ENCODE measurements around the gene SLC22A3.

Gene SLC22A3

DNA sequence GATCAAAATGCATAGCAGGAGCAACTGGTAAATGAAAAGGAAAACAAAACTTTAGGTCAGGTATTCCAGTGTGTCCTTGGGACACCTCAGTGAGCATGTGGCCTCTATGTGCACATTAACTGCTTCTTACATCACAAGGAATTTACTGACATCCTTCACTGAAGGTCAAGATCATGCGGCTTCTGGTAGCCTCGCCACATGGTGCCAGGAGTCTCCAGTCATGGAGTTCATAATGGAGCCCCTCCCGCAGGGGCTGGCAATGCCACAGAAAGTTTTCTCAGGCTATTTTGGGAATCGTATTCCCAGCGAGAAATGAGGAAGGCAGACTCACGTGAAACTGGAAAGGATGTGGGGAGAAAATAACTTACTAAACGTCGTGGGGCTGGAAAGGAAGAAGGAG lies 19.7 kb upstream of the SLC22A3 start:
- no peak overlapping the region for H3K27ac Mint-ChIP-seq

GRCh38 chr6:160329188-160329587 lies 19.0 kb upstream of the SLC22A3 start:
- H3K9me3 Mint-ChIP-seq, result peaks cover 3% of the 10 kb centered on the region

More for the DNA sequence above, 19.7 kb upstream of the SLC22A3 start:
- Mint-ChIP-seq H3K4me1 (no peaks in the 10 kb centered on the region), H3K4me3 (no peak overlapping the region), H3K9me3 (peaks cover 5% of the 10 kb centered on the region), H3K36me3 (no peaks in the 10 kb centered on the region), H3K27me3 (peaks cover 54% of the 10 kb centered on the region)
- no peak for ATAC-seq

GRCh38 chr6:160330619-160331018 lies 17.6 kb upstream of the SLC22A3 start:
- H3K4me3 Mint-ChIP-seq, result no peak overlapping the region
- peaks cover 48% of the 10 kb centered on the region for H3K27me3 Mint-ChIP-seq
- H3K9me3 Mint-ChIP-seq, result no peaks in the 10 kb centered on the region
- H3K36me3 Mint-ChIP-seq, result no peaks in the 10 kb centered on the region
- no peak overlapping the region for H3K27ac Mint-ChIP-seq
- H3K4me1 Mint-ChIP-seq, result no peaks in the 10 kb centered on the region
- ATAC-seq, result no peak

More at GRCh38 chr6:160329188-160329587, 19.0 kb upstream of the SLC22A3 start:
- H3K36me3 Mint-ChIP-seq, result no peaks in the 10 kb centered on the region
- ATAC-seq, result no peak
- no peak overlapping the region for H3K4me3 Mint-ChIP-seq
- no peak overlapping the region for H3K27ac Mint-ChIP-seq
- peaks cover 55% of the 10 kb centered on the region for H3K27me3 Mint-ChIP-seq
- no peaks in the 10 kb centered on the region for H3K4me1 Mint-ChIP-seq

DNA sequence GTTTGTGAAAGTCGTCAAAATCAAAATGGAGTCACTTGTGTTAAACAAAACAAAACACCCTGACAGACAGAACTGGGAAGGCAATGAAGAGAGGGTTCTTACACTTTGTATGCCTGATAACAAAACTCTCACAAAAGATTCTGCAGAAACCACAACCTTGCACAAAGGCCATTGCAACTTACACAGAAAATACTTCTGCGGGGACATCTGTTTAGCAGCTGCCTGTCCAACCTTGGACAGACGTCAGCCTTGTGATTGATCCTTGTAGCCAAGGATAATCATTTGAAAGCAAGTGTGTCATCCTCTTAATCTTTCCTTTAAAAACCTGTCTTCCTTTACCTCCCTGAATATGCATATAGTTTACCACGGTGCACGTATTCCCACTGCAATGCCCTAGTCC lies 17.0 kb upstream of the SLC22A3 start:
- Mint-ChIP-seq H3K4me3 (no peak overlapping the region), H3K36me3 (no peaks in the 10 kb centered on the region), H3K4me1 (no peaks in the 10 kb centered on the region), H3K27ac (no peak overlapping the region), H3K9me3 (no peaks in the 10 kb centered on the region), H3K27me3 (peaks cover 45% of the 10 kb centered on the region)
- no peak for ATAC-seq

GRCh38 chr6:160331753-160332152 lies 16.4 kb upstream of the SLC22A3 start:
- Mint-ChIP-seq H3K4me3 (no peak overlapping the region), H3K4me1 (no peaks in the 10 kb centered on the region), H3K9me3 (no peaks in the 10 kb centered on the region), H3K27me3 (peaks cover 48% of the 10 kb centered on the region), H3K27ac (no peak overlapping the region), H3K36me3 (no peaks in the 10 kb centered on the region)
- ATAC-seq, result no peak

DNA sequence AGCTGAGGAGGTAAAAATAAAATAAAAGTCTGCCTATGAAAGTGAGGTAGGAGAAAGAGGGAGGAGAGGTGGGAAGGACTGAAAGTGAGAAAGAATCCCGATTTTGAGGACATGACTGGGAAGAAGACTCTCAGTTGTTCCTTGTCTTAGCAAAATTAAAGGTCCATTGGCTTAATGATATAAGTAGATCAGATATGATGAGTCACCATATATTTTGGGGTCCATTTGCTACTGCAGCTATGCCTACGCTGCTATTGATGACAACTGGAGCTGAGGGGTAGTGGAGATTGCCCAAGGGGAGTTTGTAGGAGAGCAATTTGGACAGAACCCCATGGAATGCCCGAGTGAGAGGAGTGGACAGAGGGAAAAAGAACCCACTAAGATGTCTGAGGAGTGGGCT lies 15.1 kb upstream of the SLC22A3 start:
- Mint-ChIP-seq H3K27me3 (peaks cover 59% of the 10 kb centered on the region), H3K4me3 (no peak overlapping the region), H3K36me3 (no peaks in the 10 kb centered on the region), H3K27ac (no peak overlapping the region), H3K4me1 (no peaks in the 10 kb centered on the region), H3K9me3 (peaks cover 3% of the 10 kb centered on the region)
- ATAC-seq, result no peak

GRCh38 chr6:160333841-160334240 lies 14.3 kb upstream of the SLC22A3 start:
- H3K27ac Mint-ChIP-seq, result no peak overlapping the region

GRCh38 chr6:160336200-160336599 lies 12.0 kb upstream of the SLC22A3 start:
- H3K4me3 Mint-ChIP-seq, result no peak overlapping the region
- no peaks in the 10 kb centered on the region for H3K4me1 Mint-ChIP-seq
- H3K36me3 Mint-ChIP-seq, result no peaks in the 10 kb centered on the region
- H3K27ac Mint-ChIP-seq, result no peak overlapping the region
- peaks cover 3% of the 10 kb centered on the region for H3K9me3 Mint-ChIP-seq
- peaks cover 36% of the 10 kb centered on the region for H3K27me3 Mint-ChIP-seq
- no peak for ATAC-seq

More at GRCh38 chr6:160333841-160334240, 14.3 kb upstream of the SLC22A3 start:
- no peak for ATAC-seq
- H3K27me3 Mint-ChIP-seq, result peaks cover 51% of the 10 kb centered on the region
- no peak overlapping the region for H3K4me3 Mint-ChIP-seq
- H3K36me3 Mint-ChIP-seq, result no peaks in the 10 kb centered on the region
- peaks cover 3% of the 10 kb centered on the region for H3K9me3 Mint-ChIP-seq
- H3K4me1 Mint-ChIP-seq, result no peaks in the 10 kb centered on the region

DNA sequence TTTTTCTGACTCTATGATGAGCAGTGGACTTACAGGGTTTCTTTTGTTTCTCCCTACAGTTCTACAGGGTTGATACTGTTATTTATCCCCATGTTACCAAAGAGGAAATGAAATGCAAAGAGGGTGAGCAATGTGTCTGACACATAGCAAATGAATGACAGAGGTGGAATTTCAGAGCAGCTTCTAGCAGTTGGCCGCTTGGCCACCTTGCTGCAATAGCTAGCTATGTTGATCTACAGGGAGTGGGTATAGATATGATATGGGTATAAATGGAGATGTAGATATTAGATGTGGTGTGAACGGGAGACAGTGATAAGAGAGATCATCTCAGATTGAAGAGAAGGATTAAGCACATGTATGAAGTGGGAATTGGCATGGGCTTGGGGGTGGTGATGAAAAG lies 10.9 kb upstream of the SLC22A3 start:
- Mint-ChIP-seq H3K9me3 (peaks cover 3% of the 10 kb centered on the region), H3K27me3 (peaks cover 26% of the 10 kb centered on the region), H3K27ac (no peak overlapping the region), H3K36me3 (no peaks in the 10 kb centered on the region), H3K4me1 (no peaks in the 10 kb centered on the region), H3K4me3 (no peak overlapping the region)
- no peak for ATAC-seq

DNA sequence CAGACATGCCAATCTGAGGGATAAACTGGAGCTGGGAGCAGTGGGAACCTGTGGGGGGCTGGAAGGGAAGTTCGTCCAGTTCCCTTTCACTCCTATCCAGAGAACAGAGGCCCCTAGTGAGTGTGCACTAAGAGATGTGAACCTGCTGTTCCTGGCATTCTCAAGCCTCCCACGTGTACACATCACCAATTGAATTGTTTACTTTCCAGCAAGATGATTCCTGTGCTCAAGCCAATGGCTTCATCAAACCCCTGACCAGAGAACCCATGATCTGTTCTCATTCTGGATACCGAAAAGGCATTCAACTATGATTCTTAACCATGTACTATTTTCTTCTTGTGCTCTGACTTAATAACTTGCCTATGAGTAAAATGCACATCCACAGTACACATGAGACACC lies 10.2 kb upstream of the SLC22A3 start:
- no peaks in the 10 kb centered on the region for H3K4me1 Mint-ChIP-seq
- H3K9me3 Mint-ChIP-seq, result peaks cover 3% of the 10 kb centered on the region

DNA sequence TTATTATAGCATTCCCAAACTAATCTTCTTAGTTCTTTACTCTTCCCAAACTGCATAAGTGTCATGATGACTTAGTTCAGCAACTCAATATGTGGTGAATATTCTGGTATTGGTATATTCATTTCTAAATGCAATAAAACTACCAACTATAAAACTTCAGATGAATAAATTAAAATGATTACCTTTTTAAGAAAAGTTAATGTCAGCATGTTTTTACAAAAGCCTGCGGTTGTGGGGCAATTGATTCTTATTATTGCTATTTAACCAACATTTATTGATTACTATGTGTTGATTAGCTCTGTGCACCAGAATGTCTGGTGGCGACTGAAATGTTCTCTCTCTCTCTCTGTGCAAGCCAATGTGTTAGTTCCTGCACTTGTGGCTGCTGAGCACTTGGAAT lies 5.0 kb upstream of the SLC22A3 start:
- no peak overlapping the region for H3K27ac Mint-ChIP-seq
- H3K9me3 Mint-ChIP-seq, result no peaks in the 10 kb centered on the region
- H3K4me1 Mint-ChIP-seq, result no peaks in the 10 kb centered on the region
- no peak for ATAC-seq
- H3K4me3 Mint-ChIP-seq, result no peak overlapping the region
- H3K36me3 Mint-ChIP-seq, result no peaks in the 10 kb centered on the region
- H3K27me3 Mint-ChIP-seq, result peaks cover 36% of the 10 kb centered on the region

More for the DNA sequence above, 10.2 kb upstream of the SLC22A3 start:
- no peak overlapping the region for H3K27ac Mint-ChIP-seq
- no peaks in the 10 kb centered on the region for H3K36me3 Mint-ChIP-seq
- H3K27me3 Mint-ChIP-seq, result peaks cover 20% of the 10 kb centered on the region
- H3K4me3 Mint-ChIP-seq, result no peak overlapping the region
- no peak for ATAC-seq

- no peak for ATAC-seq
- no peak overlapping the region for H3K27ac Mint-ChIP-seq
- H3K4me1 Mint-ChIP-seq, result no peaks in the 10 kb centered on the region
- no peak overlapping the region for H3K4me3 Mint-ChIP-seq
- H3K36me3 Mint-ChIP-seq, result no peaks in the 10 kb centered on the region
- H3K9me3 Mint-ChIP-seq, result no peaks in the 10 kb centered on the region
- peaks cover 42% of the 10 kb centered on the region for H3K27me3 Mint-ChIP-seq
These were observed 3.9 kb upstream of the SLC22A3 start for GRCh38 chr6:160344271-160344670.

DNA sequence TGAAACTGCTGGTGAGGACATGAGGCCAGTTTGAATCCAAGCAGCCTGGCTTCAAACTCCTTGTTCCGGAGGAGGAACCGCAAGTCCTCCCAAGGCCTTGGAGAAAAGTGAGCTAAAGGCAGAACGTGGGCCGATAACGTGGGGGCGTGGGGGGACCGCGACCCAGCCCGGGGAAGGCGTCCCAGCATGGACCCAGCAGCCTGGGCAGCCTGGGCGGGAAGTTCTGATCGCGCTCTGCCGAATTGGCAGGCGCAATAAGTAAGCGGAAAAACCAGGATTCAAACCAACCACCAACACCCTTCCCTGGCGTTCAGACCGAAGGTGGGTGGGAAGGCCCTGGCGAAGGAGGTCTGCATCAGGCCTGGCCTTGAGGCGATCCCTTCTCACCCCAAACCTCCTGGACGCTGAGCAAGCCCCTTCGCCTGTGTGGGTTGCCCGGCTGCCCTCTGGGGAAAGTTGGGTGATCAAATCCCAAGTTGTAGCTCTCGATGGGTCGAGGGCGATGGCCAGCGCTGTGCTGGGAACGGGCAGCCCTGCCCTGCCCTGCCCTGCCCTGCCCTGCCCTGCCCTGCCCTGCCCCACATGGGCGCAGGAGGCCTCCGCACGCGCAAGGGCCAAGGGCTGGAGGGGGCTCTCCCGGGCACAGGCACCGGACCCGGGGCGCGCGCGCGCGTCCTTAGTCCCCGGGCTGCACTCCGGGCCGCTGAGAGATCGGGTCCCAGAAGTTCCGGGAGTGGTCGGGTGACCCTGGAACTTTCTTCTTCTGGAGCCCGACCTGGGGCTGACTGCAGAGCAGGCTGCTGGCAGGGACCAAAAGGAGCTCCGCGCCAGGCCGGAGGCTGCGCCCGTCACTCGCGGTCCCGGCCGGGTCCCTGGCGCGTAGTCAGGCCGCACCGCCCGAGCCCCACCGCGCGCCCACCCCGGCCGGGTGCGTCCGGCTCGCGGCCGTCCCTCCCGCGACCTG lies 637 bp upstream of the SLC22A3 start:
- H3K9me3 Mint-ChIP-seq, result no peaks in the 10 kb centered on the region
- H3K4me3 Mint-ChIP-seq, result no peak overlapping the region
- no peaks in the 10 kb centered on the region for H3K4me1 Mint-ChIP-seq
- no peaks in the 10 kb centered on the region for H3K36me3 Mint-ChIP-seq
- no peak overlapping the region for H3K27ac Mint-ChIP-seq
- peaks cover 58% of the 10 kb centered on the region for H3K27me3 Mint-ChIP-seq
- no peak for ATAC-seq

GRCh38 chr6:160349020-160349441 lies 853 bp downstream of the SLC22A3 start:
- no peaks in the 10 kb centered on the region for H3K36me3 Mint-ChIP-seq
- peaks cover 67% of the 10 kb centered on the region for H3K27me3 Mint-ChIP-seq
- H3K27ac Mint-ChIP-seq, result no peak overlapping the region
- no peak for ATAC-seq
- H3K4me1 Mint-ChIP-seq, result no peaks in the 10 kb centered on the region
- no peak overlapping the region for H3K4me3 Mint-ChIP-seq
- no peaks in the 10 kb centered on the region for H3K9me3 Mint-ChIP-seq

DNA sequence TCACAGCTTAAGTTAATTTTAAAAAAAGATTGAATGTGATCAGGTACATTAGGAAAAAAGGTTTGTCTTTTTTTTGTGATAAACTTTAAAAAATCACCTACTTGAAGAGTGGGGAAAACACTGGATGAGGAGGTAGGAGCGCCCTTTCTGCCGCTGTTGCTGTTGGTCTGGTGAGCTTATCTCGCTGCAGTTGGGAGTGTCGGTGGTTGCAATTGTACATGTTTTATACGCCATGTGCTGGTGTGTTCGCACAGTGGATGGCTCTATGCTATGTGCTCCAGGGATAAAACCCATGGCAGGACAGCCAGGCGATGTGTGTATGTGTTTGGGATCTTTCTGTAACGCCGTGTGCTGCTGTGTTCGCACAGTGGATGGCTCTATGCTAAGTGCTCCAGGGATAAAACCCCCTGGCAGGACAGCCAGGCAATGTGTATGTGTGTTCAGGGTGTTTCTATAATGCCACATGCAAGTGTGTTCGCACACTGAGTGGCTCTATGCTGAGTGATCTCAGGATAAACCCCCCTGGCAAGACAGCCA lies 1.7 kb downstream of the SLC22A3 start:
- no peaks in the 10 kb centered on the region for H3K4me1 Mint-ChIP-seq
- no peaks in the 10 kb centered on the region for H3K9me3 Mint-ChIP-seq
- no peaks in the 10 kb centered on the region for H3K36me3 Mint-ChIP-seq
- H3K27ac Mint-ChIP-seq, result no peak overlapping the region
- ATAC-seq, result no peak
- peaks cover 59% of the 10 kb centered on the region for H3K27me3 Mint-ChIP-seq
- H3K4me3 Mint-ChIP-seq, result no peak overlapping the region

- Mint-ChIP-seq H3K4me1 (no peaks in the 10 kb centered on the region), H3K27me3 (peaks cover 47% of the 10 kb centered on the region)
These were observed 5.8 kb downstream of the SLC22A3 start for GRCh38 chr6:160353950-160354496.

More at GRCh38 chr6:160353950-160354496, 5.8 kb downstream of the SLC22A3 start:
- no peak overlapping the region for H3K27ac Mint-ChIP-seq
- no peaks in the 10 kb centered on the region for H3K9me3 Mint-ChIP-seq
- no peak overlapping the region for H3K4me3 Mint-ChIP-seq
- no peak for ATAC-seq
- H3K36me3 Mint-ChIP-seq, result no peaks in the 10 kb centered on the region

Data from stimulated activated memory B cell treated with anti-CD40 and anti-IgM and Interleukin-4, amounts not matched to agents 10 μg/mL and 1 μg/mL and 100 μg/mL, for 72 hours (primary cell).